SK-N-SH (cell line): ENCODE measurements around the gene IL27RA. TPM values are rescaled to one million over a fixed set of nuclear protein-coding genes. Genes with fewer than 3 reads are reported as not detected.

ENCODE experiments used
- CTCF ChIA-PET: fragments of 300-600, 350-600 bp; formaldehyde crosslinking; extraction: SDS; loops from one replicate; lab custom pipeline; 2021; lab: Yijun Ruan, JAX
- POLR2A ChIA-PET: fragments of 350-600 bp; sonication (Branson Sonifier 250); formaldehyde crosslinking; extraction: SDS; loops from one replicate; lab custom pipeline; 2020; ENCODE audit warnings: antibody characterized with exemption, inconsistent platforms; lab: Yijun Ruan, JAX
- DNase-seq: peaks from one replicate; pipeline ENCODE4 v3.0.0; 2012
- H2AFZ ChIP-seq: fragments of 200-600 bp; sonication (generic); 2 replicates; pipeline ENCODE4 v1.8.1; 2016; ENCODE audit warnings: antibody characterized with exemption, mild to moderate bottlenecking, low read depth
- H3F3A ChIP-seq: fragments of 200-600 bp; sonication (generic); replicated peaks from 2 replicates; pipeline ENCODE3; 2016; ENCODE audit warnings: antibody characterized with exemption, mild to moderate bottlenecking; ENCODE audit not compliant: insufficient read depth
- H3K27ac ChIP-seq, 2 experiments: fragments of 200-500 bp in 1 of 2; fragments of 200-600 bp in 1 of 2; sonication (Bioruptor generic) in 1 of 2; sonication (generic), shearing (Covaris generic) in 1 of 2; 2 replicates each; pipeline versions ENCODE4 v1.5.1 to v1.6.1; 2014 to 2016; ENCODE audit warnings: low read depth in 2 of 2, inconsistent platforms in 1 of 2, low read length in 1 of 2, mild to moderate bottlenecking in 1 of 2, mixed read lengths in 1 of 2
- H3K27me3 ChIP-seq: fragments of 200-600 bp; sonication (generic), shearing (Covaris generic); 2 replicates; pipeline ENCODE4 v1.6.1; 2016; ENCODE audit warnings: mixed run types; ENCODE audit not compliant: insufficient read depth
- H3K36me3 ChIP-seq, 2 experiments: fragments of 200-500 bp in 1 of 2; fragments of 200-600 bp in 1 of 2; sonication (Bioruptor generic) in 1 of 2; sonication (generic) in 1 of 2; replicated peaks in 1 of 2; 2 replicates each; pipeline versions ENCODE3 to v1.5.1; 2014 to 2016; ENCODE audit warnings: low read length in 1 of 2, mild to moderate bottlenecking in 1 of 2; ENCODE audit not compliant: insufficient read depth in 2 of 2, control insufficient read depth in 1 of 2
- H3K4me1 ChIP-seq, 2 experiments: fragments of 200-500 bp in 1 of 2; fragments of 200-600 bp in 1 of 2; sonication (Bioruptor generic) in 1 of 2; sonication (generic), shearing (Covaris generic) in 1 of 2; 2 replicates each; pipeline versions ENCODE4 v1.5.1 to v1.6.1; 2014 to 2016; ENCODE audit warnings: low read depth in 1 of 2, low read length in 1 of 2, mixed run types in 1 of 2; ENCODE audit not compliant: insufficient read depth in 2 of 2, control insufficient read depth in 1 of 2
- H3K4me2 ChIP-seq: fragments of 200-600 bp; sonication (generic), shearing (Covaris generic); 2 replicates; pipeline ENCODE4 v1.6.1; 2017; ENCODE audit warnings: mixed run types
- H3K4me3 ChIP-seq, 2 experiments: fragments of 200-500 bp in 1 of 2; fragments of 200-600 bp in 1 of 2; sonication (Bioruptor generic) in 1 of 2; sonication (generic), shearing (Covaris generic) in 1 of 2; 2 replicates each; pipeline versions ENCODE4 v1.5.1 to v1.8.1; 2014 to 2016; ENCODE audit warnings: low read depth in 2 of 2, inconsistent platforms in 1 of 2, low read length in 1 of 2, mild to moderate bottlenecking in 1 of 2, mixed read lengths in 1 of 2, moderate library complexity in 1 of 2
- H3K79me2 ChIP-seq: fragments of 200-600 bp; sonication (generic); 2 replicates; pipeline ENCODE4 v1.8.1; 2017; ENCODE audit warnings: mild to moderate bottlenecking; ENCODE audit not compliant: insufficient read depth
- H3K9ac ChIP-seq: fragments of 200-600 bp; sonication (generic); 2 replicates; pipeline ENCODE4 v1.6.1; 2017; ENCODE audit warnings: mixed run types
- H3K9me2 ChIP-seq: fragments of 200-600 bp; sonication (generic); 2 replicates; pipeline ENCODE4 v1.6.1; 2017; ENCODE audit warnings: mixed run types
- H3K9me3 ChIP-seq: fragments of 200-600 bp; sonication (generic); 2 replicates; pipeline ENCODE4 v1.6.1; 2017; ENCODE audit warnings: mixed run types, mild to moderate bottlenecking, moderate library complexity
- H4K20me1 ChIP-seq: fragments of 200-600 bp; sonication (generic); 2 replicates; pipeline ENCODE4 v1.6.1; 2017; ENCODE audit warnings: mild to moderate bottlenecking, mixed run types; ENCODE audit not compliant: insufficient read depth
- CHD2 ChIP-seq: fragments of 150-350 bp; IDR thresholded peaks from 2 replicates; pipeline ENCODE4 v1.6.1; 2018; ENCODE audit warnings: low read length; ENCODE audit not compliant: partially characterized antibody
- FOSL2 ChIP-seq: IDR thresholded peaks from 2 replicates; pipeline ENCODE4 v1.4.0; 2012; ENCODE audit warnings: low read depth, mild to moderate bottlenecking, moderate library complexity, borderline replicate concordance
- FOXJ3 ChIP-seq: sonication (generic); formaldehyde crosslinking; IDR thresholded peaks from 2 replicates; pipeline ENCODE4 v1.5.1; 2020; ENCODE audit warnings: mild to moderate bottlenecking, missing genetic modification reagents
- FOXM1 ChIP-seq: IDR thresholded peaks from 2 replicates; pipeline ENCODE4 v1.4.0; 2012; ENCODE audit warnings: low read depth, mild to moderate bottlenecking
- MEF2A ChIP-seq: IDR thresholded peaks from 2 replicates; pipeline ENCODE4 v1.4.0; 2012; ENCODE audit warnings: low read depth, borderline replicate concordance
- MXI1 ChIP-seq: IDR thresholded peaks from 2 replicates; pipeline ENCODE4 v1.6.1; 2012; ENCODE audit warnings: mild to moderate bottlenecking, low read depth, low read length, improper control_type of control experiment
- NRF1 ChIP-seq: IDR thresholded peaks from 2 replicates; pipeline ENCODE4 v1.6.1; 2012; ENCODE audit warnings: low read depth, mild to moderate bottlenecking, low read length
- RFX5 ChIP-seq: IDR thresholded peaks from 2 replicates; pipeline ENCODE4 v1.6.1; 2012; ENCODE audit warnings: mild to moderate bottlenecking, improper control_type of control experiment, low read length
- SMC3 ChIP-seq: IDR thresholded peaks from 2 replicates; pipeline ENCODE4 v1.6.1; 2012; ENCODE audit warnings: low read depth, low read length, improper control_type of control experiment
- WGBS: methylation state at CpG from one replicate; pipeline ENCODE4 v1.1.6; 2017; ENCODE audit warnings: low lambda C conversion rate; 5-methylcytosine and 5-hydroxymethylcytosine counted together
- polyA plus RNA-seq, 3 experiments: library from polyadenylated mRNA; depleted of rRNA; stranded (reverse); fragments of >200 nt; gene quantifications; 2 replicates each; pipeline ENCODE4 v1.2.3, GENCODE V29; 2012
- TF ChIP-seq, protein P1 (sequence below): IDR thresholded peaks from 2 replicates; pipeline ENCODE4 v1.4.0; 2012; ENCODE audit warnings: low read depth, borderline replicate concordance
- TF ChIP-seq, protein P2 (sequence below): fragments of 150-350 bp; IDR thresholded peaks from 2 replicates; pipeline ENCODE4 v1.6.1; 2016; ENCODE audit warnings: mild to moderate bottlenecking, low read depth, low read length
- TF ChIP-seq, protein P3 (sequence below): IDR thresholded peaks from 2 replicates; pipeline ENCODE4 v1.6.1; 2012; ENCODE audit warnings: mild to moderate bottlenecking, low read depth, low read length, moderate library complexity
- TF ChIP-seq, protein P4 (sequence below): fragments of 200-600 bp; sonication (generic); IDR thresholded peaks from 2 replicates; pipeline ENCODE4 v1.6.1; 2017; ENCODE audit warnings: antibody characterized with exemption, mild to moderate bottlenecking, moderate library complexity
- TF ChIP-seq, protein P5 (sequence below): IDR thresholded peaks from 2 replicates; pipeline ENCODE4 v1.4.0; 2012; ENCODE audit warnings: low read depth

Gene IL27RA
- polyA plus RNA-seq, 1 of the 3 experiments (the other 2 are of a cell fraction): 9.3 TPM

DNA sequence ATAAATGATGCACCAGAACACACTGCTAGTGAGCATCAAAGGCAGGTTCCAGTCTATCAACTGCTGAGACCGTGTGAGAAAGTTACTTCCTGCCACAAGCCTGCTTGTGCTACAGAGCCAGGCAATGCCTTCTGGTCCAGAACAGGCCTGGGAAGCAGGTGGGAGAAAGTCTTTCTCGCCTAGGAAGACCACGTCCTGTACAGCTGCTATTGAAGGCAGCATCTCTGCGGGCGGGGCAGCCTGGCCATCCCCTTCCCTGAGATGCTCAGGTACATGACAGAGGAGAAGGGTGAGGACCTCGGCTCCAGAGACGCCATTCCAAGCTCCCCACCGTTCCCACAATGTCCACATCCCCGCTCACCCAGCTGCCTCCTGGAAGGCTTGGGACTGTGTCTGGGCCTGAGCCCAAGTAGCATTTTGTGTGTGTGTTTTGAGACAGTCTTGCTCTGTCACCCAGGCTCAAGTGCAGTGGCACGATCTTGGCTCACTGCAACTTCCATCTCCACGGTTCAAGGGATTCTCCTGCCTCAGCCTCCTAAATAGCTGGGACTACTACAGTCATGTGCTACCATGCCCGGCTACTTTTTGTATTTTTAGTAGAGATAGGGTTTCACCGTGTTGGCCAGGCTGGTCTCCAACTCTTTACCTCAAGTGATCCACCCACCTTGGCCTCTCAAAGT is 28.9 kb upstream of the IL27RA start:
- H3K4me1 ChIP-seq: peaks cover 0 to 7% of the 10 kb centered on the region in 2 experiments; a peak in 1 of 4 replicates
- H3K4me2 ChIP-seq: no peak overlapping the region
- H4K20me1 ChIP-seq: no peaks in the 10 kb centered on the region
- H3K79me2 ChIP-seq: peaks cover 10% of the 10 kb centered on the region; the same call in 1 of the 2 replicates
- H3K27ac ChIP-seq: no peak overlapping the region; a peak in 1 of 4 replicates
- H3K4me3 ChIP-seq: no peak overlapping the region
- TF ChIP-seq MXI1 (no peak), FOXM1 (no peak), RFX5 (no peak), SMC3 (no peak), FOXJ3 (CRISPR knock-in tag) (no peak), CHD2 (no peak)
- TF ChIP-seq, protein P1, sequence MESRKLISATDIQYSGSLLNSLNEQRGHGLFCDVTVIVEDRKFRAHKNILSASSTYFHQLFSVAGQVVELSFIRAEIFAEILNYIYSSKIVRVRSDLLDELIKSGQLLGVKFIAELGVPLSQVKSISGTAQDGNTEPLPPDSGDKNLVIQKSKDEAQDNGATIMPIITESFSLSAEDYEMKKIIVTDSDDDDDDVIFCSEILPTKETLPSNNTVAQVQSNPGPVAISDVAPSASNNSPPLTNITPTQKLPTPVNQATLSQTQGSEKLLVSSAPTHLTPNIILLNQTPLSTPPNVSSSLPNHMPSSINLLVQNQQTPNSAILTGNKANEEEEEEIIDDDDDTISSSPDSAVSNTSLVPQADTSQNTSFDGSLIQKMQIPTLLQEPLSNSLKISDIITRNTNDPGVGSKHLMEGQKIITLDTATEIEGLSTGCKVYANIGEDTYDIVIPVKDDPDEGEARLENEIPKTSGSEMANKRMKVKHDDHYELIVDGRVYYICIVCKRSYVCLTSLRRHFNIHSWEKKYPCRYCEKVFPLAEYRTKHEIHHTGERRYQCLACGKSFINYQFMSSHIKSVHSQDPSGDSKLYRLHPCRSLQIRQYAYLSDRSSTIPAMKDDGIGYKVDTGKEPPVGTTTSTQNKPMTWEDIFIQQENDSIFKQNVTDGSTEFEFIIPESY: no peak
- CTCF ChIA-PET: interaction anchor here (1.0 kb wide), 1 partner anchor 64 kb away, joined by 3 read pairs; the partner anchor contains the start of gene PODNL1
- H3K27me3 ChIP-seq: no peaks in the 10 kb centered on the region
- H3K9me3 ChIP-seq: peaks cover 10% of the 10 kb centered on the region; the same call in 1 of the 2 replicates
- no peaks in the 10 kb centered on the region for H3K9me2 ChIP-seq
- no peak for DNase-seq
- no peak overlapping the region for H3K9ac ChIP-seq
- 95% methylated on average over 9 of the region's 13 CpGs for WGBS
- H3F3A ChIP-seq: peaks cover 14% of the 10 kb centered on the region
- no peak overlapping the region for H2AFZ ChIP-seq
- H3K36me3 ChIP-seq: peaks cover 0 to 16% of the 10 kb centered on the region in 2 experiments
- POLR2A ChIA-PET: no interaction called here

DNA sequence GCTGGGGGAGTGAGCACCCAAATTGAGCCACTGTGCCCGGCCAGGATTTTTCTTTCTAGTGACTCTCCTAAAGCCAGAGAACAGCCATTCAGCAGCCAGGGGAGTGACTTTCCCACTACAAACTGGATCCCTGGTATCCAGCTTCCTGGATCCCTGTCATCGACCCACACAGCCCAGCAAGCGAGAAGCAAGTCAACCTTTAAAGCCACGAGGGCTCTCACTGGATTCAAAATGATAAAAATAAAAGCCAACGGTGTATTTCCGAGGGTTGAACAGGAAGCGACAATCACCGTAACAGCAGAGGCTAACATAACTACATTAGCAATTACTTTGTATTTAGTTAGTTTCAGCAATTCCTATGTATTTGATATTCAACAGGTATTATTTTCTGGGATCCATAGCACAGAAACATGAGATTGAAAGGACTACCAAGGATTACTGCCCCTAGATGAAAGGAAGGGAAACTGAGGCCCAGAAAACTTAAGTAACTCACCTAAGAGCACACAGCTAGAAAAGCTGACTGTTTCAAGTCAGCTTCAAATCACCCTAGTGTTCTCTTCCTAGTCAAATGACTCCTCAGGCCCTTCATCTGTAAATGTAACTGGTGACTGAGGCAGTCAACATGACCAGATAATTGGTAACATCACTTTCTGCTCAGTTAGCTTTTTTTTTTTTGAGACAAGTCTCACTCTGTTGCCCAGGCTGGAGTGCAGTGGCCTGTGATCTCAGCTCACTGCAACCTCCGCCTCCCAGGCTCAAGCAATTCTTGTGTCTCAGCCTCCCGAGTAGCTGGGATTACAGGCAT is 28.1 kb upstream of the IL27RA start:
- Histone ChIP-seq H3K36me3 (peaks cover 0 to 16% of the 10 kb centered on the region in 2 experiments), H3K9me2 (no peaks in the 10 kb centered on the region), H3K79me2 (peaks cover 8% of the 10 kb centered on the region; the same call in 1 of the 2 replicates), H3K9ac (no peak overlapping the region), H4K20me1 (no peaks in the 10 kb centered on the region), H3K4me3 (no peak overlapping the region), H3K4me2 (no peak overlapping the region), H3F3A (peaks cover 15% of the 10 kb centered on the region), H3K4me1 (peaks cover 0 to 7% of the 10 kb centered on the region in 2 experiments; a peak in 1 of 4 replicates), H3K27ac (peak overlapping the region in 1 of 2 experiments; percentile 12; a peak in 1 of 4 replicates), H2AFZ (no peak overlapping the region), H3K9me3 (peaks cover 10% of the 10 kb centered on the region; the same call in 1 of the 2 replicates), H3K27me3 (no peaks in the 10 kb centered on the region)
- DNase-seq: no peak
- POLR2A ChIA-PET: interaction anchor here (1.4 kb wide), 1 partner anchor 10 kb away, joined by 3 read pairs; no protein-coding TSS in a partner anchor
- CTCF ChIA-PET: interaction anchor here (1.0 kb wide), 1 partner anchor 65 kb away, joined by 3 read pairs; the partner anchor contains the start of gene PODNL1
- 81% methylated on average over 10 of the region's 10 CpGs for WGBS
- TF ChIP-seq, protein P2, sequence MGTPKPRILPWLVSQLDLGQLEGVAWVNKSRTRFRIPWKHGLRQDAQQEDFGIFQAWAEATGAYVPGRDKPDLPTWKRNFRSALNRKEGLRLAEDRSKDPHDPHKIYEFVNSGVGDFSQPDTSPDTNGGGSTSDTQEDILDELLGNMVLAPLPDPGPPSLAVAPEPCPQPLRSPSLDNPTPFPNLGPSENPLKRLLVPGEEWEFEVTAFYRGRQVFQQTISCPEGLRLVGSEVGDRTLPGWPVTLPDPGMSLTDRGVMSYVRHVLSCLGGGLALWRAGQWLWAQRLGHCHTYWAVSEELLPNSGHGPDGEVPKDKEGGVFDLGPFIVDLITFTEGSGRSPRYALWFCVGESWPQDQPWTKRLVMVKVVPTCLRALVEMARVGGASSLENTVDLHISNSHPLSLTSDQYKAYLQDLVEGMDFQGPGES: no peak
- TF ChIP-seq, protein P3, sequence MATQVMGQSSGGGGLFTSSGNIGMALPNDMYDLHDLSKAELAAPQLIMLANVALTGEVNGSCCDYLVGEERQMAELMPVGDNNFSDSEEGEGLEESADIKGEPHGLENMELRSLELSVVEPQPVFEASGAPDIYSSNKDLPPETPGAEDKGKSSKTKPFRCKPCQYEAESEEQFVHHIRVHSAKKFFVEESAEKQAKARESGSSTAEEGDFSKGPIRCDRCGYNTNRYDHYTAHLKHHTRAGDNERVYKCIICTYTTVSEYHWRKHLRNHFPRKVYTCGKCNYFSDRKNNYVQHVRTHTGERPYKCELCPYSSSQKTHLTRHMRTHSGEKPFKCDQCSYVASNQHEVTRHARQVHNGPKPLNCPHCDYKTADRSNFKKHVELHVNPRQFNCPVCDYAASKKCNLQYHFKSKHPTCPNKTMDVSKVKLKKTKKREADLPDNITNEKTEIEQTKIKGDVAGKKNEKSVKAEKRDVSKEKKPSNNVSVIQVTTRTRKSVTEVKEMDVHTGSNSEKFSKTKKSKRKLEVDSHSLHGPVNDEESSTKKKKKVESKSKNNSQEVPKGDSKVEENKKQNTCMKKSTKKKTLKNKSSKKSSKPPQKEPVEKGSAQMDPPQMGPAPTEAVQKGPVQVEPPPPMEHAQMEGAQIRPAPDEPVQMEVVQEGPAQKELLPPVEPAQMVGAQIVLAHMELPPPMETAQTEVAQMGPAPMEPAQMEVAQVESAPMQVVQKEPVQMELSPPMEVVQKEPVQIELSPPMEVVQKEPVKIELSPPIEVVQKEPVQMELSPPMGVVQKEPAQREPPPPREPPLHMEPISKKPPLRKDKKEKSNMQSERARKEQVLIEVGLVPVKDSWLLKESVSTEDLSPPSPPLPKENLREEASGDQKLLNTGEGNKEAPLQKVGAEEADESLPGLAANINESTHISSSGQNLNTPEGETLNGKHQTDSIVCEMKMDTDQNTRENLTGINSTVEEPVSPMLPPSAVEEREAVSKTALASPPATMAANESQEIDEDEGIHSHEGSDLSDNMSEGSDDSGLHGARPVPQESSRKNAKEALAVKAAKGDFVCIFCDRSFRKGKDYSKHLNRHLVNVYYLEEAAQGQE: no peak
- TF ChIP-seq FOSL2: no peak
- TF ChIP-seq MEF2A: no peak
- TF ChIP-seq, protein P4, sequence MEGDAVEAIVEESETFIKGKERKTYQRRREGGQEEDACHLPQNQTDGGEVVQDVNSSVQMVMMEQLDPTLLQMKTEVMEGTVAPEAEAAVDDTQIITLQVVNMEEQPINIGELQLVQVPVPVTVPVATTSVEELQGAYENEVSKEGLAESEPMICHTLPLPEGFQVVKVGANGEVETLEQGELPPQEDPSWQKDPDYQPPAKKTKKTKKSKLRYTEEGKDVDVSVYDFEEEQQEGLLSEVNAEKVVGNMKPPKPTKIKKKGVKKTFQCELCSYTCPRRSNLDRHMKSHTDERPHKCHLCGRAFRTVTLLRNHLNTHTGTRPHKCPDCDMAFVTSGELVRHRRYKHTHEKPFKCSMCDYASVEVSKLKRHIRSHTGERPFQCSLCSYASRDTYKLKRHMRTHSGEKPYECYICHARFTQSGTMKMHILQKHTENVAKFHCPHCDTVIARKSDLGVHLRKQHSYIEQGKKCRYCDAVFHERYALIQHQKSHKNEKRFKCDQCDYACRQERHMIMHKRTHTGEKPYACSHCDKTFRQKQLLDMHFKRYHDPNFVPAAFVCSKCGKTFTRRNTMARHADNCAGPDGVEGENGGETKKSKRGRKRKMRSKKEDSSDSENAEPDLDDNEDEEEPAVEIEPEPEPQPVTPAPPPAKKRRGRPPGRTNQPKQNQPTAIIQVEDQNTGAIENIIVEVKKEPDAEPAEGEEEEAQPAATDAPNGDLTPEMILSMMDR: no peak
- TF ChIP-seq, protein P5, sequence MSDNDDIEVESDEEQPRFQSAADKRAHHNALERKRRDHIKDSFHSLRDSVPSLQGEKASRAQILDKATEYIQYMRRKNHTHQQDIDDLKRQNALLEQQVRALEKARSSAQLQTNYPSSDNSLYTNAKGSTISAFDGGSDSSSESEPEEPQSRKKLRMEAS: no peak
- no peak for TF ChIP-seq NRF1
- TF ChIP-seq, all 33 proteins: peak for 0
